Neural progenitor cell (in vitro differentiated cells): ENCODE measurements around the gene DLX4.

Source experiments
- EZH2 ChIP-seq: fragments of 200-600 bp; sonication (generic); IDR thresholded peaks from 2 replicates; pipeline ENCODE4 v1.6.1; 2017; ENCODE audit warnings: antibody characterized with exemption, mild to moderate bottlenecking, moderate library complexity
- TF ChIP-seq, protein P1 (sequence below): fragments of 200-600 bp; sonication (generic); IDR thresholded peaks from 2 replicates; pipeline ENCODE4 v1.5.1; 2017; ENCODE audit warnings: antibody characterized with exemption, mild to moderate bottlenecking

DNA sequence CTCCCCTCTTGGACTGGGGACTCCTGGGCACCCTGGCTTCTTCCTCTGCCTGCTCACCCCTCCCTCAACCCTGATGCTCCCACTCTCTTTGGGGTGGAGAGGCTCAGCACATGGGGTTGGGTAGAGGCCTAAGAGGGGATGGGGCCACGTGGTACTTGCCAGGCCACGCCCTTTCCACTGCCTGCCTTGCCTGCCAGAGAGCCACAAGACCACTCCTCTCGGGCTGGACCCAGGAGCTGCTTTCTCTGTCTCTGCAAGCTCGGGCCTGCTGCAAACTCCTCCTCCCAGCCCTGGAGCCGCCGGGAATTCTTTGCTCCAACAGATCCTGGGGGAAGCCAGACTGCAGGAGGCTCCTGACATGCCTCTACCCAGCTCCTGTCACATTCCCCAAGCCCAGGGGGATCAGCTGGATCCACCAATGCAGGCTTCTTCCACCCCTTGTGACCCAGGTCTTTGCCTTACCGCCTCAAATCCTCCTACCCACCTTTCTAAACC is 11.8 kb downstream of the DLX4 start:
- TF ChIP-seq, protein P1, sequence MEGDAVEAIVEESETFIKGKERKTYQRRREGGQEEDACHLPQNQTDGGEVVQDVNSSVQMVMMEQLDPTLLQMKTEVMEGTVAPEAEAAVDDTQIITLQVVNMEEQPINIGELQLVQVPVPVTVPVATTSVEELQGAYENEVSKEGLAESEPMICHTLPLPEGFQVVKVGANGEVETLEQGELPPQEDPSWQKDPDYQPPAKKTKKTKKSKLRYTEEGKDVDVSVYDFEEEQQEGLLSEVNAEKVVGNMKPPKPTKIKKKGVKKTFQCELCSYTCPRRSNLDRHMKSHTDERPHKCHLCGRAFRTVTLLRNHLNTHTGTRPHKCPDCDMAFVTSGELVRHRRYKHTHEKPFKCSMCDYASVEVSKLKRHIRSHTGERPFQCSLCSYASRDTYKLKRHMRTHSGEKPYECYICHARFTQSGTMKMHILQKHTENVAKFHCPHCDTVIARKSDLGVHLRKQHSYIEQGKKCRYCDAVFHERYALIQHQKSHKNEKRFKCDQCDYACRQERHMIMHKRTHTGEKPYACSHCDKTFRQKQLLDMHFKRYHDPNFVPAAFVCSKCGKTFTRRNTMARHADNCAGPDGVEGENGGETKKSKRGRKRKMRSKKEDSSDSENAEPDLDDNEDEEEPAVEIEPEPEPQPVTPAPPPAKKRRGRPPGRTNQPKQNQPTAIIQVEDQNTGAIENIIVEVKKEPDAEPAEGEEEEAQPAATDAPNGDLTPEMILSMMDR, result no peak
- peak; percentile 22 for TF ChIP-seq EZH2
